Endothelial cell of umbilical vein (primary cell): ENCODE data around the gene GRK5. TPM values are rescaled to one million over a fixed set of nuclear protein-coding genes. Genes with fewer than 3 reads are reported as not detected.

Experiments
- BruUV-seq: library from RNA; stranded (reverse); fragments of 400-500 nt; replicated peaks from 2 replicates; lab custom pipeline; 2021; lab: Mats Ljungman, UMichigan
- CTCF ChIA-PET: fragments of 300-600, 350-600 bp; sonication (Branson Sonifier 250); formaldehyde crosslinking; loops from one replicate; lab custom pipeline; 2021; ENCODE audit warnings: antibody characterized with exemption, inconsistent platforms; lab: Charles Lee
- POLR2A ChIA-PET: fragments of 300-600, 350-600 bp; sonication (Branson Sonifier 250); formaldehyde crosslinking; loops from one replicate; lab custom pipeline; 2021; ENCODE audit warnings: antibody characterized with exemption, inconsistent platforms; lab: Charles Lee
- DNase-seq: peaks from one replicate; pipeline ENCODE4 v3.0.0-alpha.2; 2011; ENCODE audit warnings: low read depth, low spot score
- FAIRE-seq: peaks from 2 replicates; lab custom pipeline; 2011; peaks lifted over from hg19 to GRCh38; lab: Jason Lieb, UNC
- H2AFZ ChIP-seq: 2 replicates; pipeline ENCODE4 v1.6.0; 2012; ENCODE audit warnings: low read depth, low read length, control low read depth, inconsistent platforms
- H3K27ac ChIP-seq: 2 replicates; pipeline ENCODE4 v1.5.1; 2011; ENCODE audit warnings: low read depth, mild to moderate bottlenecking, control low read depth, low read length, moderate library complexity; ENCODE audit not compliant: insufficient read depth
- H3K27me3 ChIP-seq, 2 experiments: 2 replicates each; pipeline versions ENCODE4 v1.6.0 to v1.6.1; 2011; ENCODE audit warnings: low read length in 2 of 2, mixed read lengths in 1 of 2; ENCODE audit not compliant: control insufficient read depth in 2 of 2, insufficient read depth in 2 of 2
- H3K36me3 ChIP-seq, 2 experiments: 2 replicates in 1 of 2; 3 replicates in 1 of 2; pipeline ENCODE4 v1.5.1; 2011; ENCODE audit warnings: low read length in 2 of 2, mild to moderate bottlenecking in 1 of 2, moderate library complexity in 1 of 2; ENCODE audit not compliant: control insufficient read depth in 2 of 2, insufficient read depth in 2 of 2; ENCODE audit errors: extremely low read depth in 1 of 2
- H3K4me1 ChIP-seq: 3 replicates; pipeline ENCODE4 v1.5.1; 2011; ENCODE audit warnings: mild to moderate bottlenecking, low read length; ENCODE audit not compliant: control insufficient read depth, insufficient read depth; ENCODE audit errors: extremely low read depth
- H3K4me2 ChIP-seq: 2 replicates; pipeline ENCODE4 v1.6.1; 2011; ENCODE audit warnings: low read length, control low read depth, mixed read lengths; ENCODE audit not compliant: insufficient read depth
- H3K4me3 ChIP-seq, 3 experiments: fragments of 200-600 bp in 1 of 3; sonication (generic), shearing (Covaris generic) in 1 of 3; replicated peaks in 1 of 3; 2 replicates each; pipeline ENCODE4 v1.5.1; 2011 to 2016; ENCODE audit warnings: control low read depth in 3 of 3, low read length in 3 of 3, mild to moderate bottlenecking in 2 of 3, inconsistent platforms in 1 of 3, low read depth in 1 of 3, moderate library complexity in 1 of 3; ENCODE audit not compliant: insufficient read depth in 1 of 3
- H3K79me2 ChIP-seq: 2 replicates; pipeline ENCODE4 v1.6.0; 2012; ENCODE audit warnings: low read length, inconsistent platforms; ENCODE audit not compliant: control insufficient read depth, insufficient read depth
- H3K9ac ChIP-seq: replicated peaks from 2 replicates; pipeline ENCODE3; 2011; ENCODE audit warnings: low read length, control low read depth; ENCODE audit not compliant: insufficient read depth; ENCODE audit errors: extremely low read depth
- H3K9me1 ChIP-seq: replicated peaks from 3 replicates; pipeline ENCODE4 v1.6.0; 2011; ENCODE audit warnings: mild to moderate bottlenecking, low read length; ENCODE audit not compliant: control insufficient read depth, insufficient read depth; ENCODE audit errors: extremely low read depth
- H3K9me3 ChIP-seq: replicated peaks from 2 replicates; pipeline ENCODE4 v1.5.1; 2012; ENCODE audit warnings: low read length, inconsistent platforms; ENCODE audit not compliant: control insufficient read depth, insufficient read depth
- H4K20me1 ChIP-seq: replicated peaks from 2 replicates; pipeline ENCODE3; 2011; ENCODE audit warnings: mild to moderate bottlenecking, low read length; ENCODE audit not compliant: control insufficient read depth, insufficient read depth; ENCODE audit errors: extremely low read depth
- EZH2 ChIP-seq: IDR thresholded peaks from 2 replicates; pipeline ENCODE4 v1.6.1; 2012; ENCODE audit warnings: borderline replicate concordance, low read depth, mild to moderate bottlenecking, moderate library complexity, low read length, inconsistent platforms; ENCODE audit not compliant: severe bottlenecking
- FOS ChIP-seq: IDR thresholded peaks from 2 replicates; pipeline ENCODE4 v1.6.1; 2011; ENCODE audit warnings: mild to moderate bottlenecking, low read length, moderate library complexity, borderline replicate concordance; ENCODE audit not compliant: insufficient read depth
- GATA2 ChIP-seq: IDR thresholded peaks from 2 replicates; pipeline ENCODE4 v1.7.0; 2011; ENCODE audit warnings: low read depth, mild to moderate bottlenecking, moderate library complexity, mixed read lengths, low read length; ENCODE audit not compliant: insufficient read length, insufficient read depth
- JUN ChIP-seq: IDR thresholded peaks from 2 replicates; pipeline ENCODE4 v1.6.1; 2011; ENCODE audit warnings: borderline replicate concordance, low read depth; ENCODE audit not compliant: insufficient read length, insufficient read depth
- MYC ChIP-seq: IDR thresholded peaks from one replicate; pipeline ENCODE4 v1.6.1; 2011; ENCODE audit warnings: mild to moderate bottlenecking, low read depth, low read length
- POLR2A ChIP-seq: IDR thresholded peaks from 2 replicates; pipeline ENCODE4 v1.6.1; 2012; ENCODE audit warnings: low read depth, mild to moderate bottlenecking, control low read depth, low read length
- POLR2AphosphoS5 ChIP-seq: IDR thresholded peaks from 2 replicates; pipeline ENCODE4 v1.6.1; 2012; ENCODE audit warnings: low read depth, mild to moderate bottlenecking, control low read depth, low read length, moderate library complexity; ENCODE audit not compliant: insufficient read depth
- dilution Hi-C: fragments of 300-500 bp; cut with MboI; formaldehyde crosslinking; loops from one replicate; pipeline ENCODE4 v1.15.0; 2019; ENCODE audit warnings: low sequenced_read_pairs; ENCODE audit not compliant: extremely low pct_ligation_motif_present
- intact Hi-C: fragments of 100-400 bp; cut with micrococcal nuclease; formaldehyde crosslinking; loops from one replicate; pipeline ENCODE4 v1.10.0; 2022
- polyA plus RNA-seq, 4 experiments: library from polyadenylated mRNA; depleted of rRNA in 3 of 4; stranded (reverse) in 3 of 4; unstranded in 1 of 4; fragments of >200 nt; gene quantifications; 2 replicates each; pipeline versions ENCODE4 v1.2.1 to v1.2.3, GENCODE V29; 2011 to 2012; ENCODE audit warnings: missing spikeins in 1 of 4
- total RNA-seq: library from RNA; stranded (reverse); gene quantifications from 2 replicates; pipeline ENCODE4 v1.2.3, GENCODE V29; 2021
- TF ChIP-seq, protein P1 (sequence below), 2 donors: IDR thresholded peaks; 1 replicate in 1 of 2; 2 replicates in 1 of 2; pipeline ENCODE4 v1.5.1; 2011; ENCODE audit warnings: low read length in 2 of 2, mild to moderate bottlenecking in 2 of 2, moderate library complexity in 2 of 2, control low read depth in 1 of 2, inconsistent platforms in 1 of 2, low read depth in 1 of 2; ENCODE audit not compliant: insufficient read depth in 1 of 2; ENCODE audit errors: extremely low read depth in 1 of 2
- TF ChIP-seq, protein P2 (sequence below): IDR thresholded peaks from 2 replicates; pipeline ENCODE4 v1.6.1; 2011; ENCODE audit not compliant: insufficient read depth, insufficient read length

GRK5 gene
- total and polyA plus RNA-seq, 2 donors (not counting 3 experiments of a cell fraction or from before 2014, with no cell fraction given), result 13.1 to 29.5 TPM

DNA sequence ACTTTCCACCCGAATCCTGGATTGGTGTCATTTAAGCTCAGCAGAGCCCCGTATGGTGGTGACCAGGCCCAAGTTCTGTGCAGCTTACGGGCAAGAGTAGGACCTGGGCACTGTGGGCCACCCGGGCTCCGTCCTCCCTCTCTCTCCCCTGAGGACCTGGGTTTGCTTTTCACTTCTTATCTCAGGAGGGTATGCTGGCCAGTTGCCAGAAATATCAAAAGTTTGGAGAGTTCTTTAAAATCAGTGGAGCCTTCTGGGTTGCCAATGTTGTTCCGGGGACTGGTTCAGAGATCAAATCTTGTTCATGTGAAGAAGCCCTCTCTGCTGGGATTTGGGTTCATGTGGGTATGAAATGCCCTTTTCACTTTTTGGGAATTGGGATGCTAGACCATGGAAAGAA, 145.4 kb downstream of the GRK5 start:
- Histone ChIP-seq H2AFZ (no peak overlapping the region), H3K9me1 (no peaks in the 10 kb centered on the region), H3K27ac (no peak overlapping the region), H3K4me1 (no peaks in the 10 kb centered on the region), H3K36me3 (no peaks in the 10 kb centered on the region), H3K27me3 (no peaks in the 10 kb centered on the region), H3K9ac (no peak overlapping the region), H3K79me2 (no peaks in the 10 kb centered on the region), H3K9me3 (no peaks in the 10 kb centered on the region), H4K20me1 (no peaks in the 10 kb centered on the region), H3K4me2 (no peak overlapping the region), H3K4me3 (no peak overlapping the region)
- DNase-seq, result no peak
- FAIRE-seq, result no peak
- intact Hi-C loops, result no loop called here
- TF ChIP-seq POLR2AphosphoS5, result no peak
- no peak for TF ChIP-seq FOS
- TF ChIP-seq JUN, result no peak
- TF ChIP-seq, protein P1, sequence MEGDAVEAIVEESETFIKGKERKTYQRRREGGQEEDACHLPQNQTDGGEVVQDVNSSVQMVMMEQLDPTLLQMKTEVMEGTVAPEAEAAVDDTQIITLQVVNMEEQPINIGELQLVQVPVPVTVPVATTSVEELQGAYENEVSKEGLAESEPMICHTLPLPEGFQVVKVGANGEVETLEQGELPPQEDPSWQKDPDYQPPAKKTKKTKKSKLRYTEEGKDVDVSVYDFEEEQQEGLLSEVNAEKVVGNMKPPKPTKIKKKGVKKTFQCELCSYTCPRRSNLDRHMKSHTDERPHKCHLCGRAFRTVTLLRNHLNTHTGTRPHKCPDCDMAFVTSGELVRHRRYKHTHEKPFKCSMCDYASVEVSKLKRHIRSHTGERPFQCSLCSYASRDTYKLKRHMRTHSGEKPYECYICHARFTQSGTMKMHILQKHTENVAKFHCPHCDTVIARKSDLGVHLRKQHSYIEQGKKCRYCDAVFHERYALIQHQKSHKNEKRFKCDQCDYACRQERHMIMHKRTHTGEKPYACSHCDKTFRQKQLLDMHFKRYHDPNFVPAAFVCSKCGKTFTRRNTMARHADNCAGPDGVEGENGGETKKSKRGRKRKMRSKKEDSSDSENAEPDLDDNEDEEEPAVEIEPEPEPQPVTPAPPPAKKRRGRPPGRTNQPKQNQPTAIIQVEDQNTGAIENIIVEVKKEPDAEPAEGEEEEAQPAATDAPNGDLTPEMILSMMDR (IDR thresholded peaks at IDR 0.05; ENCODE audit: extremely low read depth in 1 of 2, insufficient read depth in 1 of 2, low read depth in 1 of 2, low read length in 2 of 2), result no peak
- TF ChIP-seq MYC, result no peak
- TF ChIP-seq, protein P2, sequence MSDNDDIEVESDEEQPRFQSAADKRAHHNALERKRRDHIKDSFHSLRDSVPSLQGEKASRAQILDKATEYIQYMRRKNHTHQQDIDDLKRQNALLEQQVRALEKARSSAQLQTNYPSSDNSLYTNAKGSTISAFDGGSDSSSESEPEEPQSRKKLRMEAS, result no peak
- TF ChIP-seq EZH2, result no peak
- TF ChIP-seq GATA2, result no peak
- TF ChIP-seq POLR2A, result no peak
- POLR2A ChIA-PET, result no interaction called here
- CTCF ChIA-PET, result interaction anchor here (1.2 kb wide), 1 partner anchor 18 kb away, joined by 6 read pairs; no protein-coding TSS in a partner anchor
- dilution Hi-C loops, result no loop called here
- no TSS peak for BruUV-seq
